ENCODE data around the gene RNASEH2A. TPM values are rescaled to one million over a fixed set of nuclear protein-coding genes. Genes with fewer than 3 reads are reported as not detected.

Gene RNASEH2A
- total RNA-seq, 3 donors from 2014 or later, result 5.5 to 12.4 (median 6.5) TPM

DNA sequence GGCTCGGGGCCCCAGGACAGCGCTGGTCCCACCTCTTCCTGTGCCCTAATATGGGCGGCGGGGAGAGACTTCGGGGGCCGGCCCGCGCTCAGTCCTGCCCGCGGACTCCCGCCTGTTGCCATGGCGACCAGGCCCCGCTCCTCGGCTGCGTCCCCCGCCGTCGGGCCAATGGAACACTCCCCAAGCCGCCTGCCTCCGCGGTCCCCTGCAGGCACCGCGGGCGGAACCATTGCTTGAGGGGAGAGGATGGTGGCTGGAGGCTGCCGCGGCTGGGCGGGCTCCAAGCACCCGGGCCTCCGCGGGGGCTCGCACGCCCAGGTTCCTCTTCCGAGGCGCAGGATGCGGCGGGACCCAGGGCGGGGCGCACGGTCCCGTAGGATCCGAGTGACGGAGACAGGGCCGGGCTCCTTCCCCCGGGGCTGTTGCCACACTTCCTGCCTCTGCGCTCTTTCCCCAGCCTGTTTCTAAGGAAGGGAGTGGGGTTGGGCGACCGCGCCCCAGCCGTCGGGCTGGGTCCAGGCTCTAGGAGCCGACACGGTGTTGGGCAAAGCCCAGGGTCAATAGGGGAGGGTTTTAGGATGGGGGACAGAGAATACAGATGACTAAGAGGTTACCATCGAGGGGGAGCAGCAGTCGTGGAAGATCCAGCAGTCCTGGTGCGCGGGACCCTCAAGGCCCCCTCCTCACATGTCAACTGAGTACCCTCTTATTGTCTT is 16.3 kb upstream of the RNASEH2A start:
- Histone ChIP-seq H3K9me3 (no peaks in the 10 kb centered on the region), H3K4me3 (peak overlapping the region; percentile 19), H3K4me1 (ENCODE audit: low read depth) (peaks cover 47% of the 10 kb centered on the region), H3K36me3 (ENCODE audit: low read depth) (no peaks in the 10 kb centered on the region)
- ATAC-seq (peak; percentile 52), DNase-seq (peak; percentile 93 to 98 (median 95))
- no peak for TF ChIP-seq CTCF (IDR thresholded peaks at IDR 0.05)
- intact Hi-C loops (cut with DNase I, micrococcal nuclease), result no loop called here

DNA sequence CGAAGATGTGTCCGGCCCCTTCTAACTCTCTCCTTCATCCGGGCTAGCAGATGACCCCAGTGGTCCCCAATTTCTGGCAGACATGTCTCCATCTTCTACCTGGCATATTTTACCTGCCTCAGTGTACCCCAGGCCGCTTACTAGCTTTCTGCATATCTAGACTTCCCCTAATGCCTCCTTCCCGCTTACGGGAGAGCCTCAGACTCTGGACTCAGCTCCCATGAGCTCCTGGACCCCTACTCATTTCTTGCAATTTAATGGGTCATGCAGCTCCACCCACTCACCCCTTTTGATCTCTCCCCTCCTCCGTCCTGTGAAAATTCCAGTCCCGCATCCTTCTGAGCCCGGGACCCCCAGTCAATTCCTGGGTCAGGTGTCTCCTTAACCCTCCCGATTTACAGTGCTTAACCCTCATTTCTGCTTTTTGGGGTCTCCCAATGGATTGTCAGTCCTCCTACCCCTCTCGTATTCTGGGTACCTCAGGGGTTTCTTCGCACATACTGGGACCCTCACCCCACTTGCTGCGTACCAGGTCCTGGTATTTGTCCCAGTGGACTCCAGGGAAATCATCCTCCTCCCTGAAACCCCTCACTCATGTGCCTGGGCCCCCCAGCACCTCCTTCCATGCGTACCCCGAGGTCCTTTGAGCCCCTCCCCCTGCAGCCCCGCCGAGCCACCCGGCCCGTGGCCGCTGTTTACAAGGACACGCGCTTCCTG is 15.6 kb upstream of the RNASEH2A start:
- peak; percentile 46 to 55 (median 47) for DNase-seq
- Histone ChIP-seq H3K9me3 (no peaks in the 10 kb centered on the region), H3K36me3 (ENCODE audit: low read depth) (no peaks in the 10 kb centered on the region), H3K4me1 (ENCODE audit: low read depth) (peaks cover 46% of the 10 kb centered on the region), H3K4me3 (peak overlapping the region; percentile 83)
- no peak for TF ChIP-seq CTCF (IDR thresholded peaks at IDR 0.05)
- no peak for ATAC-seq
- intact Hi-C loops (cut with DNase I, micrococcal nuclease), result no loop called here

GRCh38 chr19:12791345-12792050 is 14.9 kb upstream of the RNASEH2A start, which contains the start of gene JUNB:
Gene JUNB, plus strand, starts transcription at chr19:12791486. Its CDS starts 286 bp downstream, at chr19:12791772.
- peaks cover 46% of the 10 kb centered on the region for H3K4me1 ChIP-seq (ENCODE audit: low read depth)
- intact Hi-C loops (cut with DNase I, micrococcal nuclease), result no loop called here
- peak; percentile 98 to 99 (median 99) for DNase-seq
- ATAC-seq, result peak; percentile 52
- peak within 1 kb of the TSS; percentile 83 for H3K4me3 ChIP-seq
- H3K9me3 ChIP-seq, result no peaks in the 10 kb centered on the region
- no peaks in the 10 kb centered on the region for H3K36me3 ChIP-seq (ENCODE audit: low read depth)
- TF ChIP-seq CTCF (IDR thresholded peaks at IDR 0.05), result no peak

GRCh38 chr19:12792051-12792852 is 14.1 kb upstream of the RNASEH2A start:
- H3K4me3 ChIP-seq, result peak overlapping the region; percentile 83
- ATAC-seq, result no peak
- no peaks in the 10 kb centered on the region for H3K36me3 ChIP-seq (ENCODE audit: low read depth)
- H3K4me1 ChIP-seq (ENCODE audit: low read depth), result peaks cover 42% of the 10 kb centered on the region
- intact Hi-C loops (cut with DNase I, micrococcal nuclease), result no loop called here
- no peak for TF ChIP-seq CTCF (IDR thresholded peaks at IDR 0.05)
- H3K9me3 ChIP-seq, result no peaks in the 10 kb centered on the region
- DNase-seq, result peak; percentile 79 to 92 (median 86)

GRCh38 chr19:12792853-12793289 is 13.5 kb upstream of the RNASEH2A start:
- DNase-seq (peak; percentile 57 to 67 (median 59)), ATAC-seq (no peak)
- Histone ChIP-seq H3K36me3 (ENCODE audit: low read depth) (no peaks in the 10 kb centered on the region), H3K4me3 (peak overlapping the region; percentile 83), H3K4me1 (ENCODE audit: low read depth) (peaks cover 35% of the 10 kb centered on the region), H3K9me3 (no peaks in the 10 kb centered on the region)
- TF ChIP-seq CTCF (IDR thresholded peaks at IDR 0.05), result no peak
- intact Hi-C loops (cut with DNase I, micrococcal nuclease), result no loop called here

All from mucosa of descending colon (tissue), 3 donors.